Suprapubic skin (tissue), 4 donors: ENCODE results near the gene GSDME.

Experiments used
- CTCF ChIP-seq, 2 donors: fragments of 200-600 bp in 1 of 2; fragments of 450-650 bp in 1 of 2; sonication (generic) in 1 of 2; IDR thresholded peaks; one replicate each; pipeline ENCODE4 v1.5.1; 2016 to 2019; ENCODE audit warnings: antibody characterized with exemption in 2 of 2, mild to moderate bottlenecking in 1 of 2, moderate library complexity in 1 of 2
- POLR2A ChIP-seq, 2 donors: fragments of 450-650 bp; IDR thresholded peaks; one replicate each; pipeline ENCODE4 v1.6.1; 2017; ENCODE audit warnings: antibody characterized with exemption in 2 of 2, mild to moderate bottlenecking in 2 of 2, moderate library complexity in 2 of 2
- POLR2AphosphoS5 ChIP-seq, 3 donors: sonication (generic); formaldehyde crosslinking; IDR thresholded peaks; one replicate each; pipeline ENCODE4 v1.6.1; 2017; ENCODE audit warnings: antibody characterized with exemption in 3 of 3

- no peak for TF ChIP-seq CTCF (IDR thresholded peaks at IDR 0.05)
- TF ChIP-seq POLR2A (IDR thresholded peaks at IDR 0.05): no peak
- no peak for TF ChIP-seq POLR2AphosphoS5 (IDR thresholded peaks at IDR 0.05)
These were observed 51.8 kb downstream of the GSDME start for GRCh38 chr7:24705461-24705954.
